HEK293 (cell line): ENCODE measurements around the gene ZIC4.

Experiments used
- CTCF ChIA-PET: fragments of 350-600 bp; formaldehyde crosslinking; extraction: SDS; loops from one replicate; lab custom pipeline; 2021; ENCODE audit warnings: antibody characterized with exemption; lab: Yijun Ruan, JAX
- POLR2A ChIA-PET: fragments of 300-600 bp; formaldehyde crosslinking; extraction: SDS; loops from one replicate; lab custom pipeline; 2020; ENCODE audit warnings: antibody characterized with exemption, inconsistent platforms; lab: Yijun Ruan, JAX
- H3K27ac ChIP-seq: fragments of 200-500 bp; sonication (Bioruptor generic); 2 replicates; pipeline ENCODE4 v1.5.1; 2014; ENCODE audit warnings: low read depth, low read length, control low read depth, inconsistent platforms; ENCODE audit errors: extremely low read depth
- H3K36me3 ChIP-seq, 2 experiments: fragments of 200-500 bp in 1 of 2; sonication (Bioruptor generic) in 1 of 2; 1 replicate in 1 of 2; 2 replicates in 1 of 2; pipeline ENCODE4 v1.5.1; 2014 to 2017; ENCODE audit warnings: inconsistent platforms in 2 of 2, low read length in 2 of 2; ENCODE audit not compliant: control insufficient read depth in 2 of 2, insufficient read depth in 1 of 2
- H3K4me1 ChIP-seq: fragments of 200-500 bp; sonication (Bioruptor generic); 2 replicates; pipeline ENCODE4 v1.5.1; 2014; ENCODE audit warnings: mild to moderate bottlenecking, low read length, inconsistent platforms; ENCODE audit not compliant: control insufficient read depth, insufficient read depth
- H3K4me3 ChIP-seq: 2 replicates; pipeline ENCODE4 v1.5.1; 2011; ENCODE audit warnings: low read depth, mild to moderate bottlenecking, control low read depth, low read length, moderate library complexity
- H3K9me3 ChIP-seq: fragments of 200-500 bp; sonication (Bioruptor generic); 2 replicates; pipeline ENCODE4 v1.5.1; 2014; ENCODE audit warnings: low read depth, low read length, inconsistent platforms; ENCODE audit not compliant: control insufficient read depth, insufficient read depth
- BCL11B ChIP-seq: fragments of 450-650 bp; formaldehyde crosslinking; IDR thresholded peaks from 2 replicates; pipeline ENCODE4 v1.5.1; 2016; ENCODE audit warnings: low read depth, missing biosample characterization, missing genetic modification characterization
- EGR2 ChIP-seq: fragments of 450-650 bp; formaldehyde crosslinking; IDR thresholded peaks from 2 replicates; pipeline ENCODE4 v1.5.1; 2016; ENCODE audit warnings: low read depth, missing biosample characterization, missing genetic modification characterization
- PRDM10 ChIP-seq: fragments of 450-650 bp; formaldehyde crosslinking; IDR thresholded peaks from 2 replicates; pipeline ENCODE4 v1.5.1; 2016; ENCODE audit warnings: missing biosample characterization, missing genetic modification characterization
- ZBTB1 ChIP-seq: fragments of 450-650 bp; formaldehyde crosslinking; IDR thresholded peaks from 2 replicates; pipeline ENCODE4 v1.5.1; 2016; ENCODE audit warnings: missing biosample characterization, missing genetic modification characterization
- ZBTB8A ChIP-seq: fragments of 450-650 bp; formaldehyde crosslinking; IDR thresholded peaks from 2 replicates; pipeline ENCODE4 v1.5.1; 2016; ENCODE audit warnings: missing biosample characterization, missing genetic modification characterization
- ZNF18 ChIP-seq: fragments of 450-650 bp; formaldehyde crosslinking; IDR thresholded peaks from 2 replicates; pipeline ENCODE4 v1.5.1; 2016; ENCODE audit warnings: missing biosample characterization, missing genetic modification characterization
- ZNF19 ChIP-seq: fragments of 450-650 bp; formaldehyde crosslinking; IDR thresholded peaks from 2 replicates; pipeline ENCODE4; 2016; ENCODE audit warnings: missing biosample characterization, missing genetic modification characterization, low read depth
- ZNF202 ChIP-seq: fragments of 450-650 bp; formaldehyde crosslinking; IDR thresholded peaks from 2 replicates; pipeline ENCODE4 v1.5.1; 2016; ENCODE audit warnings: missing biosample characterization, missing genetic modification characterization, borderline replicate concordance
- ZNF214 ChIP-seq: fragments of 450-650 bp; formaldehyde crosslinking; IDR thresholded peaks from 2 replicates; pipeline ENCODE4 v1.5.1; 2017; ENCODE audit warnings: missing biosample characterization, mild to moderate bottlenecking, missing genetic modification characterization, borderline replicate concordance
- ZNF311 ChIP-seq: fragments of 450-650 bp; formaldehyde crosslinking; IDR thresholded peaks from 2 replicates; pipeline ENCODE4 v1.5.1; 2017; ENCODE audit warnings: missing biosample characterization, missing genetic modification characterization, borderline replicate concordance
- ZNF501 ChIP-seq: fragments of 450-650 bp; formaldehyde crosslinking; IDR thresholded peaks from 2 replicates; pipeline ENCODE4 v1.5.1; 2016; ENCODE audit warnings: missing biosample characterization, missing genetic modification characterization
- ZNF518A ChIP-seq: fragments of 450-650 bp; formaldehyde crosslinking; conservative IDR thresholded peaks from 2 replicates; pipeline ENCODE4 v1.5.1; 2016; ENCODE audit warnings: low read depth, missing biosample characterization, missing genetic modification characterization
- ZNF660 ChIP-seq: fragments of 450-650 bp; IDR thresholded peaks from 2 replicates; pipeline ENCODE4 v1.5.1; 2018; ENCODE audit warnings: missing biosample characterization, mild to moderate bottlenecking, missing genetic modification characterization
- ZNF768 ChIP-seq: fragments of 450-650 bp; formaldehyde crosslinking; IDR thresholded peaks from 2 replicates; pipeline ENCODE4 v1.5.1; 2018; ENCODE audit warnings: missing biosample characterization, mild to moderate bottlenecking, missing genetic modification characterization
- ZNF776 ChIP-seq: fragments of 450-650 bp; formaldehyde crosslinking; IDR thresholded peaks from 2 replicates; pipeline ENCODE4 v1.5.0; 2017; ENCODE audit warnings: missing biosample characterization, missing genetic modification characterization, borderline replicate concordance
- TF ChIP-seq, protein P1 (sequence below): fragments of 450-650 bp; formaldehyde crosslinking; IDR thresholded peaks from 2 replicates; pipeline ENCODE4 v1.5.1; 2017; ENCODE audit warnings: missing biosample characterization, missing genetic modification characterization
- TF ChIP-seq, protein P2 (sequence below): fragments of 450-650 bp; formaldehyde crosslinking; IDR thresholded peaks from 2 replicates; pipeline ENCODE4 v1.5.1; 2016; ENCODE audit warnings: missing biosample characterization, missing genetic modification characterization

Gene ZIC4

GRCh38 chr3:147420353-147421183, 14.2 kb upstream of the ZIC4 start (continued):
- TF ChIP-seq ZNF776 (tag by site-specific recombination) = no peak
- TF ChIP-seq ZNF311 (tag by site-specific recombination) = no peak
- no peak for TF ChIP-seq ZBTB8A (tag by site-specific recombination)
- TF ChIP-seq ZNF501 (tag by site-specific recombination) = no peak
- TF ChIP-seq, protein P1, sequence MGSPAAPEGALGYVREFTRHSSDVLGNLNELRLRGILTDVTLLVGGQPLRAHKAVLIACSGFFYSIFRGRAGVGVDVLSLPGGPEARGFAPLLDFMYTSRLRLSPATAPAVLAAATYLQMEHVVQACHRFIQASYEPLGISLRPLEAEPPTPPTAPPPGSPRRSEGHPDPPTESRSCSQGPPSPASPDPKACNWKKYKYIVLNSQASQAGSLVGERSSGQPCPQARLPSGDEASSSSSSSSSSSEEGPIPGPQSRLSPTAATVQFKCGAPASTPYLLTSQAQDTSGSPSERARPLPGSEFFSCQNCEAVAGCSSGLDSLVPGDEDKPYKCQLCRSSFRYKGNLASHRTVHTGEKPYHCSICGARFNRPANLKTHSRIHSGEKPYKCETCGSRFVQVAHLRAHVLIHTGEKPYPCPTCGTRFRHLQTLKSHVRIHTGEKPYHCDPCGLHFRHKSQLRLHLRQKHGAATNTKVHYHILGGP (tag by site-specific recombination) = no peak
- TF ChIP-seq, all 188 proteins: peak for 0

DNA sequence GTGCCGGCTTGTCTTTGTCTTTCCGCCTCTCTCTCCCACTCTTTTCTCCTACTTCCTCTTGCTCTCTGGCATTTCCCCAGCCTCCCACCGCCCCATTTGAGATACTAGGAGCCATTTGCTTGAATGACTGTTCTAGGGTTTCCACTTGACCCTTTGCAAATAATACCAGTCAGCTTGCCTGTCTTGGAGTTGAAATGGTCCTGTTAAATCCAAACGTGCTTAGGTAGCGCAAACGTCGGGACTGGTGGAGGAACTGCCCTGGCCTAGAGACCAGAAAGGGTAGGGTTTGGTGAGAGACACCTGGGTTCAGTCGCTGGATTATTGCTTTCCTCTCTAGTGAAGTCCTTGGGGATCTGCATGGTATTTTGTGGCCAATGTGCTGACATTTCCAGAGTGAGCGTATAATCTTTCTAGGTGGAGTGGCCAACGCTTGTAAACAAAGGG, 13.5 kb upstream of the ZIC4 start:
- TF ChIP-seq PRDM10 (no peak), BCL11B (no peak), ZNF202 (tag by site-specific recombination) (no peak), ZNF214 (tag by site-specific recombination) (no peak), ZNF18 (no peak), ZBTB1 (tag by site-specific recombination) (no peak), ZNF19 (tag by site-specific recombination) (no peak), EGR2 (tag by site-specific recombination) (no peak), ZNF660 (tag by site-specific recombination) (no peak), ZNF768 (tag by site-specific recombination) (no peak), ZNF518A (tag by site-specific recombination) (no peak)
- TF ChIP-seq, protein P2, sequence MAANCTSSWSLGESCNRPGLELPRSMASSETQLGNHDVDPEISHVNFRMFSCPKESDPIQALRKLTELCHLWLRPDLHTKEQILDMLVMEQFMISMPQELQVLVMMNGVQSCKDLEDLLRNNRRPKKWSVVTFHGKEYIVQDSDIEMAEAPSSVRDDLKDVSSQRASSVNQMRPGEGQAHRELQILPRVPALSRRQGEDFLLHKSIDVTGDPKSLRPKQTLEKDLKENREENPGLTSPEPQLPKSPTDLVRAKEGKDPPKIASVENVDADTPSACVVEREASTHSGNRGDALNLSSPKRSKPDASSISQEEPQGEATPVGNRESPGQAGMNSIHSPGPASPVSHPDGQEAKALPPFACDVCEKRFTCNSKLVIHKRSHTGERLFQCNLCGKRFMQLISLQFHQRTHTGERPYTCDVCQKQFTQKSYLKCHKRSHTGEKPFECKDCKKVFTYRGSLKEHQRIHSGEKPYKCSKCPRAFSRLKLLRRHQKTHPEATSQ (tag by site-specific recombination) = no peak
- Histone ChIP-seq H3K4me3 (no peak overlapping the region), H3K36me3 (no peaks in the 10 kb centered on the region), H3K4me1 (no peaks in the 10 kb centered on the region), H3K27ac (no peak overlapping the region), H3K9me3 (no peaks in the 10 kb centered on the region)
- CTCF ChIA-PET = interaction anchor here (1.2 kb wide), 1 partner anchor 78 kb away, joined by 3 read pairs; no protein-coding TSS in a partner anchor
- POLR2A ChIA-PET = no interaction called here
